HG03280 (cell line): ENCODE measurements around the gene DPEP2.
"Not testable (repeated sequence)": the region's sequence is repeated elsewhere in the genome, so short reads cannot be mapped to it uniquely, and the experiment has no call there.

Experiments
- ATAC-seq: cut with Tn5 transposase; IDR thresholded peaks from one replicate; pipeline ENCODE4 v1.9.1; 2021; ENCODE audit warnings: mild to moderate bottlenecking, moderate library complexity; ENCODE audit not compliant: unreplicated experiment

The DPEP2 gene

GRCh38 chr16:67940446-67941089 is 58.7 kb downstream of the DPEP2 start:
- no peak for ATAC-seq

GRCh38 chr16:67939507-67940445 is 59.5 kb downstream of the DPEP2 start:
- no peak for ATAC-seq

- not testable (repeated sequence) for ATAC-seq
Observed at GRCh38 chr16:67937713-67938112, 61.6 kb downstream of the DPEP2 start.
